Measurements from ENCODE around the gene KMT2B. TPM values are rescaled to one million over a fixed set of nuclear protein-coding genes. Genes with fewer than 3 reads are reported as not detected.

KMT2B gene
- total RNA-seq, result 65.6 and 65.8 TPM in 2 replicates

GRCh38 chr19:35717665-35718344 is at the start of gene KMT2B:
Gene KMT2B, plus strand, starts transcription at chr19:35718003. Its CDS starts 16 bp downstream, at chr19:35718019.
- ATAC-seq (ENCODE audit: low read depth) (peak; percentile 35), DNase-seq (peak; percentile 95)
- ChIA-PET CTCF (interaction anchor here (0.9 to 1.7 kb wide), 3 partner anchors 20 to 24 kb away, joined by 3 to 5 read pairs (median 3); partner anchors contain the start of gene IGFLR1), POLR2A (interaction anchor here (1.1 to 3.4 kb wide), 8 partner anchors 10 to 213 kb away, joined by 3 to 22 read pairs (median 9); partner anchors contain the start of genes HSPB6, IGFLR1, LIN37 and PSENEN)
- Mint-ChIP-seq H3K27me3 (no peaks in the 10 kb centered on the region), H3K36me3 (ENCODE audit: low read depth) (peaks cover 32% of the 10 kb centered on the region), H3K9me3 (no peaks in the 10 kb centered on the region), H3K27ac (peak within 1 kb of the TSS; percentile 97), H3K4me1 (peaks cover 61% of the 10 kb centered on the region), H3K4me3 (peak within 1 kb of the TSS; percentile 93)
- intact Hi-C loops (cut with micrococcal nuclease), result loop anchor here (1.0 to 10.0 kb wide), 14 partner anchors 16 to 393 kb away; partner anchors contain the start of genes CD22, COX6B1, HCST and LIN37
- TF ChIP-seq CTCF (IDR thresholded peaks at IDR 0.05), result no peak

- H3K27me3 Mint-ChIP-seq, result peaks cover 30% of the 10 kb centered on the region
- DNase-seq, result no peak
- no peaks in the 10 kb centered on the region for H3K36me3 Mint-ChIP-seq (ENCODE audit: low read depth)
- no peak overlapping the region for H3K4me3 Mint-ChIP-seq
- no peak for TF ChIP-seq CTCF (IDR thresholded peaks at IDR 0.05)
- no peaks in the 10 kb centered on the region for H3K9me3 Mint-ChIP-seq
- intact Hi-C loops (cut with micrococcal nuclease), result no loop called here
- H3K27ac Mint-ChIP-seq, result no peak overlapping the region
- no peak for ATAC-seq (ENCODE audit: low read depth)
- peaks cover 8% of the 10 kb centered on the region for H3K4me1 Mint-ChIP-seq
- ChIA-PET POLR2A (no interaction called here), CTCF (no interaction called here)
Measured at GRCh38 chr19:35669566-35669965, 48.2 kb upstream of the KMT2B start.

- TF ChIP-seq CTCF (IDR thresholded peaks at IDR 0.05), result no peak
- no peak for DNase-seq
- Mint-ChIP-seq H3K9me3 (no peaks in the 10 kb centered on the region), H3K36me3 (ENCODE audit: low read depth) (no peaks in the 10 kb centered on the region), H3K4me1 (peaks cover 8% of the 10 kb centered on the region), H3K27me3 (peaks cover 31% of the 10 kb centered on the region), H3K4me3 (no peak overlapping the region), H3K27ac (no peak overlapping the region)
- ATAC-seq (ENCODE audit: low read depth), result no peak
- CTCF ChIA-PET, result no interaction called here
- POLR2A ChIA-PET, result no interaction called here
- intact Hi-C loops (cut with micrococcal nuclease), result no loop called here
Measured at GRCh38 chr19:35669974-35670373, 47.8 kb upstream of the KMT2B start.

- POLR2A ChIA-PET, result interaction anchor here (0.7 kb wide), 2 partner anchors 16 to 67 kb away, joined by 3 to 5 read pairs; no protein-coding TSS in a partner anchor
- ATAC-seq (ENCODE audit: low read depth) (no peak), DNase-seq (no peak)
- CTCF ChIA-PET, result no interaction called here
- no peak for TF ChIP-seq CTCF (IDR thresholded peaks at IDR 0.05)
- Mint-ChIP-seq H3K27ac (no peak overlapping the region), H3K27me3 (peaks cover 33% of the 10 kb centered on the region), H3K4me3 (no peak overlapping the region), H3K4me1 (peaks cover 8% of the 10 kb centered on the region), H3K9me3 (no peaks in the 10 kb centered on the region), H3K36me3 (ENCODE audit: low read depth) (no peaks in the 10 kb centered on the region)
- intact Hi-C loops (cut with micrococcal nuclease), result no loop called here
Measured at GRCh38 chr19:35670686-35671085, 47.1 kb upstream of the KMT2B start.

GRCh38 chr19:35671818-35672217 is 46.0 kb upstream of the KMT2B start:
- H3K27ac Mint-ChIP-seq, result no peak overlapping the region
- intact Hi-C loops (cut with micrococcal nuclease), result no loop called here

More at GRCh38 chr19:35671818-35672217, 46.0 kb upstream of the KMT2B start:
- H3K9me3 Mint-ChIP-seq, result no peaks in the 10 kb centered on the region
- H3K27me3 Mint-ChIP-seq, result peaks cover 41% of the 10 kb centered on the region
- H3K4me1 Mint-ChIP-seq, result peaks cover 8% of the 10 kb centered on the region
- no peak for TF ChIP-seq CTCF (IDR thresholded peaks at IDR 0.05)
- ATAC-seq (ENCODE audit: low read depth) (no peak), DNase-seq (no peak)
- no peak overlapping the region for H3K4me3 Mint-ChIP-seq
- ChIA-PET CTCF (no interaction called here), POLR2A (no interaction called here)
- no peaks in the 10 kb centered on the region for H3K36me3 Mint-ChIP-seq (ENCODE audit: low read depth)

All from activated B cell treated with CpG ODN at 0.5 μM for 24 hours (primary cell).